Neural cell (in vitro differentiated cells): Measurements from ENCODE around the gene CIITA. TPM values are rescaled to one million over a fixed set of nuclear protein-coding genes. Genes with fewer than 3 reads are reported as not detected.

Source experiments
- H2AFZ ChIP-seq: fragments of 200-600, 300-800 bp; sonication (generic), shearing (Covaris generic); 2 replicates; pipeline ENCODE4 v1.6.0; 2014; ENCODE audit warnings: low read depth, mild to moderate bottlenecking, antibody characterized with exemption, low read length, moderate library complexity
- H3F3A ChIP-seq: fragments of 200-600 bp; shearing (Covaris generic); 2 replicates; pipeline ENCODE4 v1.6.1; 2016; ENCODE audit warnings: mild to moderate bottlenecking, moderate library complexity, mixed read lengths, antibody characterized with exemption, low read length; ENCODE audit not compliant: insufficient read depth, poor library complexity, severe bottlenecking
- H3K27ac ChIP-seq: fragments of 200-600, 300-800 bp; sonication (generic), shearing (Covaris generic); 2 replicates; pipeline ENCODE4 v1.5.1; 2014; ENCODE audit warnings: mild to moderate bottlenecking, low read length, moderate library complexity
- H3K27me3 ChIP-seq: fragments of 300-800, 200-600 bp; sonication (generic), shearing (Covaris generic); 2 replicates; pipeline ENCODE4 v1.6.0; 2014; ENCODE audit warnings: mild to moderate bottlenecking, low read depth, low read length, moderate library complexity; ENCODE audit not compliant: insufficient read depth
- H3K36me3 ChIP-seq: fragments of 300-800, 200-600 bp; sonication (generic), shearing (Covaris generic); 2 replicates; pipeline ENCODE4 v1.5.1; 2014; ENCODE audit warnings: mild to moderate bottlenecking, antibody characterized with exemption, low read length, moderate library complexity; ENCODE audit not compliant: insufficient read depth
- H3K4me2 ChIP-seq: fragments of 300-800, 200-600 bp; sonication (generic), shearing (Covaris generic); 2 replicates; pipeline ENCODE4 v1.6.0; 2014; ENCODE audit warnings: mild to moderate bottlenecking, low read length
- H3K4me3 ChIP-seq: fragments of 300-800, 200-600 bp; sonication (generic), shearing (Covaris generic); 2 replicates; pipeline ENCODE4 v1.5.1; 2014; ENCODE audit warnings: mild to moderate bottlenecking, low read length, moderate library complexity
- H3K79me2 ChIP-seq: fragments of 200-600 bp; shearing (Covaris generic); replicated peaks from 2 replicates; pipeline ENCODE4 v1.6.0; 2014; ENCODE audit warnings: mild to moderate bottlenecking, low read length, moderate library complexity; ENCODE audit not compliant: insufficient read depth
- H3K9ac ChIP-seq: fragments of 300-800, 200-600 bp; sonication (generic), shearing (Covaris generic); 2 replicates; pipeline ENCODE4 v1.6.1; 2016; ENCODE audit warnings: mild to moderate bottlenecking, low read length, mixed read lengths
- H3K9me2 ChIP-seq: fragments of 200-600 bp; shearing (Covaris generic); 2 replicates; pipeline ENCODE4 v1.6.1; 2016; ENCODE audit warnings: mild to moderate bottlenecking, low read length, mixed read lengths; ENCODE audit not compliant: insufficient read depth
- H3K9me3 ChIP-seq: fragments of 200-600, 300-800 bp; sonication (generic), shearing (Covaris generic); 2 replicates; pipeline ENCODE4 v1.6.1; 2016; ENCODE audit warnings: mild to moderate bottlenecking, mixed run types, low read length, moderate library complexity, mixed read lengths
- H4K20me1 ChIP-seq: fragments of 200-600 bp; shearing (Covaris generic); 2 replicates; pipeline ENCODE4 v1.6.1; 2016; ENCODE audit warnings: mild to moderate bottlenecking, mixed run types; ENCODE audit not compliant: insufficient read depth
- EP300 ChIP-seq: fragments of 450-650 bp; conservative IDR thresholded peaks from 2 replicates; pipeline ENCODE4 v1.6.1; 2014; ENCODE audit warnings: antibody characterized with exemption, mild to moderate bottlenecking, moderate library complexity; ENCODE audit not compliant: poor library complexity, severe bottlenecking
- EZH2 ChIP-seq: fragments of 200-600, 300-800 bp; shearing (Covaris generic), sonication (generic); IDR thresholded peaks from 2 replicates; pipeline ENCODE4 v1.6.1; 2014; ENCODE audit warnings: antibody characterized with exemption, low read length, borderline replicate concordance, mild to moderate bottlenecking; ENCODE audit not compliant: insufficient read depth, poor library complexity, severe bottlenecking
- MXI1 ChIP-seq: fragments of 450-650 bp; conservative IDR thresholded peaks from 2 replicates; pipeline ENCODE4 v1.6.1; 2014; ENCODE audit warnings: antibody characterized with exemption, mild to moderate bottlenecking; ENCODE audit not compliant: poor library complexity, severe bottlenecking
- POLR2AphosphoS5 ChIP-seq: IDR thresholded peaks from 2 replicates; pipeline ENCODE4 v1.6.1; 2012
- RAD21 ChIP-seq: fragments of 450-650 bp; conservative IDR thresholded peaks from 2 replicates; pipeline ENCODE4 v1.6.1; 2014; ENCODE audit warnings: antibody characterized with exemption, mild to moderate bottlenecking, moderate library complexity
- SMC3 ChIP-seq: fragments of 450-650 bp; conservative IDR thresholded peaks from 2 replicates; pipeline ENCODE4 v1.6.1; 2014; ENCODE audit warnings: antibody characterized with exemption, mild to moderate bottlenecking, moderate library complexity; ENCODE audit not compliant: poor library complexity
- TAF1 ChIP-seq: IDR thresholded peaks from 2 replicates; pipeline ENCODE4 v1.6.1; 2012; ENCODE audit warnings: low read depth
- polyA plus RNA-seq: library from polyadenylated mRNA; depleted of rRNA; stranded (reverse); fragments of >200 nt; gene quantifications from 2 replicates; pipeline ENCODE4 v1.2.3, GENCODE V29; 2014
- TF ChIP-seq, protein P1 (sequence below): fragments of 450-650 bp; IDR thresholded peaks from 2 replicates; pipeline ENCODE4 v1.5.1; 2014; ENCODE audit warnings: antibody characterized with exemption, mild to moderate bottlenecking, moderate library complexity; ENCODE audit not compliant: poor library complexity, severe bottlenecking
- TF ChIP-seq, protein P2 (sequence below): IDR thresholded peaks from 2 replicates; pipeline ENCODE4 v1.6.1; 2012; ENCODE audit warnings: borderline replicate concordance

Gene CIITA
- polyA plus RNA-seq, 1 donor from 2014 or later = not detected

DNA sequence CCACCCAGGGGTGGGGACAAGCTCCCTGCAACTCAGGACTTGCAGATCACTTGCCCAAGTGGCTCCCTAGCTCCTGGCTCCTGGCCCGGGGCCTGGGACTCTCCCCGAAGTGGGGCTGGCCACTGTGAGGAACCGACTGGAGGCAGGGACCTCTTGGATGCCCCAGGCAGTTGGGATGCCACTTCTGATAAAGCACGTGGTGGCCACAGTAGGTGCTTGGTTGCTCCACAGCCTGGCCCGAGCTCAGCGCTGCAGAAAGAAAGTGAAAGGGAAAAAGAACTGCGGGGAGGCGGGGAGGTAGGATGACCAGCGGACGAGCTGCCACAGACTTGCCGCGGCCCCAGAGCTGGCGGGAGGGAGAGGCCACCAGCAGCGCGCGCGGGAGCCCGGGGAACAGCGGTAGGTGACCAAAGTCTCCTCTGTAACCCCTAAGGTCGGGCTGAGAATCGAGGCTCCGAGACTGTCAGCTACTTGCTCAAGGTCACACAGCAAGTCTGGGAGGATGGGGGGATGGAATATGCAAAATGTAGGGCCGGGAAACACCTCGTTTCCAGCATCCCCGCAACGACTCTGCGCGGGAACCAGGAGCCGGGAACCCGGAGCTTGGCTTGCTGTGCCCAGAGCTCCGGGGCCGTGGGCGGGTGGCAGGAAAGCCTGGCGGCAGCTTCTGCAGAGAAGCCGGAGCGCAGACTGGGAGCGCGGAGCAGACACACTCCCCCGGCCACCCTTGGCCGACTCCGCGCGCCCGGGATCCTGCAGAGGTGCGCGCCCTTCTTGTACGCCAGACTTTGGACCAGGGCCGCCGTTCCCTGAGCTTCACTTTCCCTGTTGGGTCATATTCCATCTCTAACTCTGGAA lies 1.9 kb downstream of the CIITA start:
- no peak overlapping the region for H3K4me2 ChIP-seq
- TF ChIP-seq, protein P1, sequence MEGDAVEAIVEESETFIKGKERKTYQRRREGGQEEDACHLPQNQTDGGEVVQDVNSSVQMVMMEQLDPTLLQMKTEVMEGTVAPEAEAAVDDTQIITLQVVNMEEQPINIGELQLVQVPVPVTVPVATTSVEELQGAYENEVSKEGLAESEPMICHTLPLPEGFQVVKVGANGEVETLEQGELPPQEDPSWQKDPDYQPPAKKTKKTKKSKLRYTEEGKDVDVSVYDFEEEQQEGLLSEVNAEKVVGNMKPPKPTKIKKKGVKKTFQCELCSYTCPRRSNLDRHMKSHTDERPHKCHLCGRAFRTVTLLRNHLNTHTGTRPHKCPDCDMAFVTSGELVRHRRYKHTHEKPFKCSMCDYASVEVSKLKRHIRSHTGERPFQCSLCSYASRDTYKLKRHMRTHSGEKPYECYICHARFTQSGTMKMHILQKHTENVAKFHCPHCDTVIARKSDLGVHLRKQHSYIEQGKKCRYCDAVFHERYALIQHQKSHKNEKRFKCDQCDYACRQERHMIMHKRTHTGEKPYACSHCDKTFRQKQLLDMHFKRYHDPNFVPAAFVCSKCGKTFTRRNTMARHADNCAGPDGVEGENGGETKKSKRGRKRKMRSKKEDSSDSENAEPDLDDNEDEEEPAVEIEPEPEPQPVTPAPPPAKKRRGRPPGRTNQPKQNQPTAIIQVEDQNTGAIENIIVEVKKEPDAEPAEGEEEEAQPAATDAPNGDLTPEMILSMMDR = no peak
- no peak for TF ChIP-seq EZH2
- TF ChIP-seq EP300 = no peak
- no peak for TF ChIP-seq TAF1
- no peak for TF ChIP-seq RAD21
- TF ChIP-seq POLR2AphosphoS5 = no peak
- TF ChIP-seq SMC3 = no peak
- TF ChIP-seq, protein P2, sequence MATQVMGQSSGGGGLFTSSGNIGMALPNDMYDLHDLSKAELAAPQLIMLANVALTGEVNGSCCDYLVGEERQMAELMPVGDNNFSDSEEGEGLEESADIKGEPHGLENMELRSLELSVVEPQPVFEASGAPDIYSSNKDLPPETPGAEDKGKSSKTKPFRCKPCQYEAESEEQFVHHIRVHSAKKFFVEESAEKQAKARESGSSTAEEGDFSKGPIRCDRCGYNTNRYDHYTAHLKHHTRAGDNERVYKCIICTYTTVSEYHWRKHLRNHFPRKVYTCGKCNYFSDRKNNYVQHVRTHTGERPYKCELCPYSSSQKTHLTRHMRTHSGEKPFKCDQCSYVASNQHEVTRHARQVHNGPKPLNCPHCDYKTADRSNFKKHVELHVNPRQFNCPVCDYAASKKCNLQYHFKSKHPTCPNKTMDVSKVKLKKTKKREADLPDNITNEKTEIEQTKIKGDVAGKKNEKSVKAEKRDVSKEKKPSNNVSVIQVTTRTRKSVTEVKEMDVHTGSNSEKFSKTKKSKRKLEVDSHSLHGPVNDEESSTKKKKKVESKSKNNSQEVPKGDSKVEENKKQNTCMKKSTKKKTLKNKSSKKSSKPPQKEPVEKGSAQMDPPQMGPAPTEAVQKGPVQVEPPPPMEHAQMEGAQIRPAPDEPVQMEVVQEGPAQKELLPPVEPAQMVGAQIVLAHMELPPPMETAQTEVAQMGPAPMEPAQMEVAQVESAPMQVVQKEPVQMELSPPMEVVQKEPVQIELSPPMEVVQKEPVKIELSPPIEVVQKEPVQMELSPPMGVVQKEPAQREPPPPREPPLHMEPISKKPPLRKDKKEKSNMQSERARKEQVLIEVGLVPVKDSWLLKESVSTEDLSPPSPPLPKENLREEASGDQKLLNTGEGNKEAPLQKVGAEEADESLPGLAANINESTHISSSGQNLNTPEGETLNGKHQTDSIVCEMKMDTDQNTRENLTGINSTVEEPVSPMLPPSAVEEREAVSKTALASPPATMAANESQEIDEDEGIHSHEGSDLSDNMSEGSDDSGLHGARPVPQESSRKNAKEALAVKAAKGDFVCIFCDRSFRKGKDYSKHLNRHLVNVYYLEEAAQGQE = no peak
- no peak for TF ChIP-seq MXI1
- no peaks in the 10 kb centered on the region for H3F3A ChIP-seq
- H3K4me3 ChIP-seq = no peak overlapping the region
- no peak overlapping the region for H2AFZ ChIP-seq
- no peaks in the 10 kb centered on the region for H4K20me1 ChIP-seq
- no peaks in the 10 kb centered on the region for H3K36me3 ChIP-seq
- H3K27ac ChIP-seq = no peak overlapping the region
- H3K9me3 ChIP-seq = no peaks in the 10 kb centered on the region
- no peak overlapping the region for H3K9ac ChIP-seq
- H3K79me2 ChIP-seq = no peaks in the 10 kb centered on the region
- peaks cover 35% of the 10 kb centered on the region for H3K27me3 ChIP-seq
- H3K9me2 ChIP-seq = no peaks in the 10 kb centered on the region

DNA sequence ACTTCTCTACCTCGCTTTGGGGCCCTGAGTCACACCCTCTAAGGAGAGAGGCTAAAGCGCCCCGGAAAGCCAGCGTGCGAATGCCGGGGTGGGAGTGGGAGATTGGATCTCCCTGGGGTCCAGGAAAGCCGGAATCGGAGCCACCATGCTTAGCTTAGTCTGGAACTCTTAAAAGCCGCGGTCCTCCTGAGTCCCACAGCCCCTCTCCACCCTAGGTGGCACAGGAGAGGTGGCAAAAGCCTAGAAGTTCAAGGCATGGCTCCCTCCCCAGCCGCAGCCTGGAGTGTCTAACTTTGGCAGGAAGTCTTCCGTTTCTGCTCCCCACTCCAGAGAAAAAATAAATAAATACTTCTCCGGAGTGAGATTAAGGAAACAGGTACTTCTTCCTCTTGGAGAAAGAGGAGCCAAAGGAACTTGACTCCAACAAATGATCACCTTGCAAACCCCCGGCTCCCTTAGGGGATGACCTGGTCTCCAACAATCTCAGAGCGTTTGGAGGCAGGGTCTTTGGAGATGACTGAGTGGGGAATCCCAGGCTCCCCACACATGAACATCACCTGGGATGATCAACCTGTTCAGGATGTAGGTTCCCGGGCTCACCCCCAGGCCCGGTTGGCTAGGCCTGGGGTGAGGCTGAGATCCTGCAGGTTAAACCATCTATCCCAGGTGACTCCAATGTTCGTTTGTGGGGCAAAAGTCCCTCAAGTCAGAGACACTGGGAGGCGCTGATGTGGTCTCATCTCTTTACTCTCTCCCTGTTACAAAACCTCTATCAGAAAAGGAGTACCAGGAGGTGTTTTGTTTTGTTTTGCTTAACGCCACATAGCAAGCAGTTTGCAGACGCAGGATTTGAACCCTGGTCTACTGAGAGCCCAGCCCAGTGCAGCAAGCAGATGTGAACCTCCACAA lies 2.9 kb downstream of the CIITA start:
- H3K9ac ChIP-seq = no peak overlapping the region
- no peak overlapping the region for H3K4me2 ChIP-seq
- H4K20me1 ChIP-seq = no peaks in the 10 kb centered on the region
- H3K9me2 ChIP-seq = no peaks in the 10 kb centered on the region
- TF ChIP-seq SMC3 = no peak
- no peak for TF ChIP-seq EP300
- TF ChIP-seq POLR2AphosphoS5 = no peak
- TF ChIP-seq, protein P2 = no peak
- no peak for TF ChIP-seq EZH2
- TF ChIP-seq, protein P1 = no peak
- TF ChIP-seq TAF1 = no peak
- no peak for TF ChIP-seq RAD21
- TF ChIP-seq MXI1 = no peak
- no peak overlapping the region for H2AFZ ChIP-seq
- H3K27me3 ChIP-seq = peaks cover 35% of the 10 kb centered on the region
- H3K9me3 ChIP-seq = no peaks in the 10 kb centered on the region
- no peaks in the 10 kb centered on the region for H3K79me2 ChIP-seq
- H3K36me3 ChIP-seq = no peaks in the 10 kb centered on the region
- no peaks in the 10 kb centered on the region for H3F3A ChIP-seq
- no peak overlapping the region for H3K4me3 ChIP-seq
- no peak overlapping the region for H3K27ac ChIP-seq
